ENCODE data around the gene TSPAN9.

Gene TSPAN9

DNA sequence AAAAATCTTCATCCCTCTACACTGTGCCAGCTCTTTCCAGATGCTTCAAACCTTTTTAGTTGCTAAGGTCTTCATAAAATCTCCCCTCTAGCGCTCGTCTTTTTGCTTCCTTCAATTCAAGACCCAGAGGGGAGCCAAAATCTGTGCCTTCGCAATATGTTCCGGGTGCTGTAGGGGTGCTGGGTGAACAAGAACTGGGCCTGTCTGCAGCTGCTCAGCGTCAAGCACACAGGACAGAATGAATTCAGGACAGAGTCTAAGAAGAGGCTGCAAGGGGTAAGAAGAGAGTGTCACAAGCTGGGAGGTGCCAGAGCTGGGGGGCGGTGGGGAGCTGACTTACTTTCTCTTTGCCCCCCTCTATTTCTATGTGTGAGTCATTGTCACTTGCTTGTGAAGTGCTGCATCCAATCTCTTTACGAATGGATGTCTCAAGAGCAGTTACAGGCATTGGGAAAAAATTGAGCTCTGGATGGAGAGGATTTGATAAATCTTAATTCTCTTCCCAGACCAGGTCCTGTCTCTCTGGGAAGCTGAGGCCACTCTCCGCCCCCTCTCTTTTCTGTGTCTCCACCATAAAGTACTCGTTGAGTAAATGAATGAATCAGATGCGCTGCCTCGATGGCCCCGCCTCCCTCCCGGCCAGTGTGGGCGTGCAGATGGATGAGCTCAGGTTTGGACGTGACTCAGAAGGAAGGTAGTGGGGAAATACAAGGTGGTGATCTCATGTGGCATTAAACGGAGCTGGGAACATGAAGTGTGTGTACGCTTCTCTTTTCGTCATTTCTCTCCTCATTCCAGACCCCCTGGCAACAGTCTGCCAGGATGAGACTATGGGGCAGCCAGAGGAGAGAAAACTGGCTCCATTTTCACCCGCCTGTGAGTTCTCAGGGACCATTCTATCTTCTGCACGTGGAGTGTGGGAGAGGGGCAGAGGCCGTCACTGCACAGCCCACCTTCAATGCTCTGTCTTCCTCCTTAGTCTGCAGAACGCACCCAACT, 91.3 kb downstream of the TSPAN9 start:
- DNase-seq = peak; percentile 59 to 72

DNA sequence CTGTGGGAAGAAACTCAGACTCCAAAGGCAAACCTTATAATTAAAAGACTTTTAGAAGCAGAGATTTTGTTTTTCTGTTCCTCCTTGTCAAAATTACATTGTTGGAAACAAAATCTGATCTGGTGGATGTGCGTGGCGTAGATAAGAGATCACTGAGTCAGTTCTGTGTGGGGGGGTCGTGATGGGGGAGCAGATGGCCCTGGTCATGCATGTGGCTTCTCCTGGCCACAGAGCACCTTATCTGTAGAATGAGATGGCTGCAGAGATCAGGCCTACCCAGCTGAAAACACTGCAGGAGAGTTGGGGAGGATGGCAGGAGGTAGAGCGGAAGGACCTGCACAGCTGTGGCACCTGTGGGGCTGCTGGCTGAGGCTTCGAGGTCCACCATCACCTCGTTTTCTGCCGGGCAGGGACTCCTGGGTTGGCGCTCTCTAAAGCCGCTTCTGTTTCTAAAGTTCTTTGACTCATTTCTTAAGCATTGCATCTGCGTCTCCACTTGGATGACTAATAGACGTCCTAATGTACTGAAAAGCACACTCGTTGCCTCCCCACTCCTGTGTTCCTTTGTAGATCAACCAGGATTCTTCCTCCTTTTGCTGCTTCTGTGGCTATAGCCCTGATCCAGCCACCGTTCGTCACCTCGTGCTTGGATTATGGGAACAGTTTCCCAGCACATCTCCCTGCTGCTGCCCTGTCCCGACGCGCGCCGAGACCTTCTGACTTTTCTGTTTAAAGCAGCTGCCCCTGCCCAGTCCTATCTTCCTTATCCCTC, 93.4 kb downstream of the TSPAN9 start:
- DNase-seq = no peak

DNA sequence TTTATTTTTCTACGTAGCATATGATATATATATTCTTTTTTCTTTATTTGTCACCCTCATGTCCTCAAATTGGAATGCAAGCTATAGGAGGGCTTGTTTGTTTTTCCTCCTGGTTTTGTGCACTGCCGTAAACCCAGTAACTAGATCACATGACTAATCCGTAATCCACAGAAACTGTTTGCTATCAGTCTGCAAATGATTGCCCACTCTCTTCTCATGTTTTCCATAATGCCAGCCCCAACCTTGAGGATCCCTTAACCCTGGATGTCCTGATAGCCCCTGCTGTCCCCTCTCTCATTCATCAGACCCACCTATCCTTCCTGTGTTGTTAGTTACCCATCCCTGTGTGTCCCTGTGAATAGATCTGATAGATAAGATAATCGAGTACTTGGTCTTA, 94.0 kb downstream of the TSPAN9 start:
- no peak for DNase-seq

DNA sequence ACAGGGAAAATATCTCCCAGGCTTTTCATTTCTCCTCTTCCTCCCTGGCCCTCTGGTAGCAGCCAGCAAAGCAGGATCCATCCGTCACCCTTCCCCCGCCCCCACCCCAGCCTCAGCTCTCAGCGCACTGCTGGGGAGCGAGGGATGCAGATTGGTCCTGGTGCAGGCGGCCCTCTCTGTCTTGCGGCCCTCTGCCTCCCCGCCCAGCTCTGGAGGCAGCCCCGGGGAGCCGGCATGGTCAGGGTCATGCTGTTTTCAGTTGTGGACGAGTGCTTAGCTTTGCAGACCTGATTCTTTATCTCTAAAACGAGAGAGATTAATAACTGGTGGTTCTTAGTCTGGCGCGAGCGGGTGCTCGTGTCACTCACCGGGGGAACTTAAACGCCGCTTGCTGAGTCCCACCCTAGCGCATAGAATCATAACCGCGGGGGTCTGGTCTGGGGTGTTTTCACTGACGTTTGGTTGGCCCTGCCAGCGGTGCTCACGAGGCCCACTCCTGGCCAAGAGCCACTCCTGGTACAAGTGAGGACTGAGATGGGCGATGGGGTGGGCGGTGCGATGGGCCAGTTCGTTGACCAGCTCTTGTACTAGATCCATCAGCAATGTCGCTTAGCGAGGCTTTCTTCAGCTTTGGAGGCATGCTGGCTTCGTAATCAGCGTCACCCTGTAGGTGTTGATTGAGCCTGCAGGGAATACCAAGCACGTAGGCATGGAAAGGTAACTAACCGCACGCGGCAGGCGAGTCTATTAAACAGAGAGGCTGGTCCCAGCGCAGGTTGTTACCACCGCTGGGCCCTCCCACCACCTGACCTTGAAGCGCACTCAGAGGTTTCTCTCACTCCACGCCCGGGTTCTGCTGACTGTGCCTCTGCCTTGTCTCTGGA, 95.2 kb downstream of the TSPAN9 start:
- no peak for DNase-seq

DNA sequence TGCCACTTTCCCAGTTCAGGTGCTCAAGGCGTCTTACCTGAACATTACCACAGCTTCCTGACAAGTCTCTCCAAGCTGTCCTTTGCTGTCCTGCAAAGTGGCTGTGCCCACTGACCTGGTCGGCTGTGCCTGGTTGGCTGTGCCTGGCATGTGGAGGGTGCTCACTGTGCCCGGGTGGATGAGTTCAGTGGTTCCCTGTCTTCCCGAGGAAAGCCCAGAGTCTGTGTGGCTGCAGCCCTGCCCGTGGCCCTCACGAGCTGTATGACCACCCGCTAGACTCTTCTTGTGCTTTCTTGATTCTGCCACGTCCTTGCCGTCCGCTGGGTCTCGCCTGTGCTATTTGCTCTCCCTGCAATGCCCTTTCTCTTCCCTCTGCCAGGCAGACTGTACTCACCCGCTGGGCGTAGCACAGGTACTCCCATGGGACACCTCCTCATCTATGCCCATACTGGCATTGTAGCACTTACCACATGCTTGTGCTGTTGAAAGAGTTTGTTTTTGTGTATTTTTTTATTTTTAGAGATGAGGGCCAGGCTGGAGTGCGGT, 95.9 kb downstream of the TSPAN9 start:
- DNase-seq = no peak

DNA sequence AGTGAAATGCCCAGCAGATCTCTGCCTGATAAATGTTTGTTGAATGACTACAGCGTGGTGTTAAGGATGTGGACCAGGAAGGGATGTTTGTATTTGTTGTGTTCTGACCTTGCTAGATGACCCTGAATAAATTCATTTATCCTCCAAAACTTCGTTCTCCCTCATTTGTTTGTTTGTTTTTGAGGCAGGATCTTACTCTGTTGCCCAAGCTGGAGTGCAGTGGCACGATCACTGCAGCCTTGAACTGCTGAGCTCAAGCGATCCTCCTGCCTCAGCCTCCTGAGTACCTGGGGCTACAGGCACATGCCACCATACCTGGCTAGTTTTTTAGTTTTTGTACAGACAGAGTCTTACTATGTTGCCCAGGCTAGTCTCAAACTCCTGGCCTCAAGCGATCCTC, 96.7 kb downstream of the TSPAN9 start:
- no peak for DNase-seq

DNA sequence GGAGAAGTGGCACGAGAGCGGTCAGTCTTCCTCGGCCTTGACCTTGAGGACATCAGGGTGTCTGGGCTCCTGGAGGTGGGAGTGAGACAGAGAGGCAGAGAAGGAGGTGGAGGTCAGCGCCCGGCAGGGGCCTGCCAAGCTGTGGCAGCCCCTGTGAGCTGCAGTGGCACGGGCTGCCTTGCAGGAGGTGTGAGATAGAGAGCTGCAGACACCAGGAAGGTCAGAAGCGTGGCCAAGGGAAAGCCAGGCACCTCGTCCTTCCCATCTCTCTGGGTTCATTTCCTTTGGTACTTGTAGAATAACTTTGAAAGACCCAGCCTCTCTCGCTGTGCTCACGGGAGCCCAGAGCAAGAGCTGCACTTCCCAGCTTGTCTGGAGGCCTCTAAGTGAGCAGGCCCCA, 98.1 kb downstream of the TSPAN9 start:
- no peak for DNase-seq

DNA sequence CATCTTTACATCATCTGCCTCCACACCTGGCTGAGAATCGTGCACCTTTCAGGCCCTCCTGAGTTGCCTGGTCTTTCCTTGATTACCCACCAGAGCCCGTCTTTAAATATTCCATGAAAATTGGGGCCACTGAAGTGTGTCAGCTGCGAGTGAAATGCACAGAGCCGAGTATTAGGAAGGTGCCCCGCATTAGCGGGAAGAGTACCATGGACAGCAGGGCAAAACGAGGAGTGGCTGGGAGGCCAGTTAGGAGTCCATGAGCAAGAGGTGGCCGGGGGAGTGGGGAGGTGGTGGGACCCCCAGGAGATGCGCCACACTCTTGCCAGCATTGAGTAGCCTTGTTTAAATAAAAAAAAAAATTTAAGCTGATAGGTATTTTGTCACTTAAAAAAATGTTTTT, 99.6 kb downstream of the TSPAN9 start:
- DNase-seq = no peak

DNA sequence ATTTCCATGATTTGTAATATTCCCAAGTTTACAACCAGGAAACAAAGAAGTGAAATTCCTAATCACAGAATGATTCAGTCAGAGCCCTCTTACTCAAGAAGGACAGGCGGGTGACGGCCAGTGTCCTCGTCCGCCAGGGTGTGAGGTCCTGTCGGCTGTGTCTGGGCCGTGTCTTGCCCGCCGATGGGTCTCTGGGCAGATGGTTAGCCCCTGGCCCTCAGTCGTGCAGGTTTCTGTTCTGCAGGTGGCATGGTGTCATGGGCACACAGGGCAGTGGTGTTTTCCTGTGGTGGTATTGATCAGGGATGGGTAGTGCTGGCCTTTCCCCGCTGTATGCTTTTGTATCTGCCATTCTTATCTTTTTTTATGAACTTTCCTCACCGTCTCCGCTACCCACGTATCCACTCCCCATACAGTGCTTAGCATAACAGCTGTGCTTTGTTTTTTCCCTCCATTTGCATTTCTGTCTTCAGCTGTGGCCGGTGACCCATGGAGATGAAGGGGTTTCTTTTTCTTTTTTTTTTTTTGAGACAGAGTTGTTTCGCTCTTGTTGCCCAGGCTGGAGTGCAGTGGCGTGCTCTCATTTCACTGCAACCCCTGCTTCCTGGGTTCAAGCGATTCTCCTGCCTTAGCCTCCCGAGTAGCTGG, 100.7 kb downstream of the TSPAN9 start:
- no peak for DNase-seq

DNA sequence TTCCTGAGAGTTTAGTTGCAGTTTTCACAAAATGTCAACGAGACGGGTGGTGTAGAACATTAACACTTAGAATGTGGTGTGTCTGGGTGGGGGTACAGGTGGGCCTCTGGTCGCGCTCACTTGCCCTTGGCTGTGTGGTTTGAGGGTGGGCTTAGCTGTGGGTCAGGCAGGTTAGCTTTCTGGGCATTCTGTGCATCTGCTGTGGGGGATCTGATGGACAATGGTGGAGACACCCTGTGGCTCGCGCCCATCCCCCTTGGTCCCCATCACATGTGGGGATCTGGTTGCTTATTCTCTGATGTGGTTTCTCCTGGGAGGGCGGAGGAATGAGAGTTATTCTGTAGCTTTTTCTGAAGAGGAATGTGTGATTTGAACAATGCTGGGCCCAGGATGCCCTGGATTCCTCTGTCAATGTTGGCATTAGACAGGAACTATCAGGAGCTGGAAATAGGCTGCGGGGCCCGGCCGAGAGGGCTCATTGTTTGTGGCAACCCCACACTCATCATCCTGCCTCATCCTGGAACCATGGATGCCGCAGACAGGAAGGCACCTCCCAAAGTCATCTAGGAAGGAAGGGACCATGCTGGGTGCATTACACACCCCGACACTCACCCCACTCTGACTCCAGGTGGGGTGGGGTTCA, 101.6 kb downstream of the TSPAN9 start:
- DNase-seq = no peak

DNA sequence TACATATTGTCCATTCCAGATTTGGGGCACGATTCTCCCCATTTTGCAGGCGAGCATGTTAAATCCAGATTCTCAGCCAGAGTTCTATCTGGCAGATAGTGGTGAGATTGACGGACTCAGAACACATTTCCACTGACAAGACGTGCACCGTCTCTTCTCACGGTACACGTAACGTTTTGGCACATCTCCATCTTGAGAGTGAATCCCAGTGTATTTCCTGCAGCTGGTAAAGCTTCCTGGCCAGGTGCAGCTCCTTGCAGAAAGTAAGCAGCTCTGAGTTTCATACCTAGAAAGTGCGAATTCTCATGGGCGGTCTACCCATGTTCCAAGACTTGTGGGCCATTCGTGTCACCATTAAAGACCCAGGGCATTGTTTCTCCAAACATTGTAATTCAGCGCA, 102.6 kb downstream of the TSPAN9 start:
- DNase-seq = no peak

DNA sequence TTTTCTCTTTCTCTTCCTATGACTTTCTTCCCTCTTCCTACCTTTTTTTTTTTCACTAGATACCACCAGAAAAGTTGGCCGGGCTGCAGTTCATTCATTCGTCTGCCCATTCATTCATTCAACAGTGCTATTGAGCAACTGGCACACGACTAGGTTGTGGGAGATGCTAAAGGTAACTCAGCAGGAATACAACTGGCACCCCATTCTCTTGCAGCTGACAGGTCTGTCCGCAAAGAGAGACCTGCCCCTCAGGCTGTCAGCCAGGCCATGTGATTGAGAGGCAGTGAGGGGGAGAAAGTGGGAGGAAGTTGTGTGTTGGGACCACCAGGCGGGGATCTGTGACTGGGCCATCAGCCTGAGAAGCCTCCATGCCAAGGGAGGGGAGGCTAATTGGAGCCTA, 105.2 kb downstream of the TSPAN9 start:
- DNase-seq = no peak

DNA sequence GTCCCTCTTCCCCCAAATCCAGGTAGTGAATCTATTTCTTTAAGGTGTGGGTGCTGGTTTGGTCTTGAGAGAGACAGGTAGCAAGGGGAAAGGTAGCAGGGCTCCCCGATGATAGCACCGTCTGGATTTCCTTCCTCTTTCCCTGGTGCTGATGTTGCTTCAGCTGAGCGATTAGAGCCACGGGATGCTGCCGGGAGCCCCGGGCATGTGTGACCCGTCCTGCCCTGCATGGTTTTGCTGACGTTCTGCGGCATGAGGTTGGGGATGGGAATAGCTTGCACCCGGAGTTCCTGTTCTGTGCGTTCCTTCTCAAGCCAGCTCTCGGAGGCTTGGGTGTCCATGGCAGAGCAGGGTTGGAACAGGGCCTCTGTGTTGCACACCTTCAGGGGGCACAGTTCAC, 107.3 kb downstream of the TSPAN9 start:
- DNase-seq = no peak

DNA sequence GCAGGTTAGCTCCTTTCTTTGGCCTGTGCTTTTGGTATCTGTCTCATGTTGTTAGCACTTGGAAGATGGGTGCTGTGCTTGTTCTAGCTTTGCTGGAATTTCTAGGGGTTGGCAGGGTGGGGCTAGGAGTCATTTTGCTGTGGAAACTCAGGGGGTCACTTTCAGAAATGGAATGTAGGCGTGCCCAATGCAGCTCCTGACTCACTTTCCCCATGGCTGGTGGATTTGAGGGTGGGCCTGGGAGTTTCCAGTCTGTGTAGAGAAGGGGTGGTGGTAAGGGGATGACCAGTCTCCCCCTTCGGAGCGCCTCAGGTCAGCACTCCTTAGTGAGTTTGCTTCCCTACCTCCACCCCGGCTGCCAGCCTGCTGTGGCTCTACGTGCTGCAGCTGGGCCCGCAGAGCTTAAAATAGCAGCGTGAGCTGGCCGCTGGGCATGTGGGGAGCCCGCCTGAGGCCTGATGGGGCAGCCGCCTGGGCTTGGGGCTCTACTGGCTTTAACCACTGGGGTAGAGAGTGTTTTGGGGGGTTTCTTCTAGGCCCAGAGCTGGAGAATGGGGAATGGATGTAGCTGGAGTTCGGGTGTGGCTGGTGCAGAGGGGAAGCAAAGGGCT, 108.2 kb downstream of the TSPAN9 start:
- no peak for DNase-seq

DNA sequence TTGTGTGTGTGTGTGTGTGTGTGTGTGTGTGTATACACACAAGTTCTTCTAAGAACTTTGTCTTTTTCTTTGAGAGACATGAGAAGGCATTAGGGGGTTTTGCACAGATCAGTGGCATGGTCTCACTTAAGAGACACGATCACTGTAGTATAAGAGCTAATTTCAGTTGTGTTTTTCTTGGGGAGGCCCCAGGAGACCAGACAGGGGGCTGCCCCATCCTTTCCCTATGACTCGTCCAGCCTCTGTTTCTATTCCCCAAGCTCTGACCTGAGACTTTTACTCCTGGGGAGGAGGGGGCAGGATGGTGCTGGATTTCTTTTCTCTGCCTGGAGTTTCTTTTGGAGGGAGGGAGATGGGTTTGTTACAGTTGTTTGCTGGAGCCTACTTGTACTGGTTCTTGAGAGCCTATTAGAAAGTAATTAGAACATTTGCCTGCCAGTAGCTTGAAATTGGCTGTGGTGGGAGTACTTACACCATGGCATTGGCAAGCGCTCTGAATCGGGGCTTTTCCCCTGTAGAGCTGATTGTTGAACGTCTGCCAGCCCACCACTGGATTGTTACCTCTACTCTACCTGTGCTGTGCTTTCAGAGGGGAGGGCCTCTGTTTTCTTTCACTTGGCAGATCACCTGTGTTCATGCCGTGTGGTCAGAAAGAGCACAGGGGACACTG, 109.5 kb downstream of the TSPAN9 start:
- DNase-seq = no peak

DNA sequence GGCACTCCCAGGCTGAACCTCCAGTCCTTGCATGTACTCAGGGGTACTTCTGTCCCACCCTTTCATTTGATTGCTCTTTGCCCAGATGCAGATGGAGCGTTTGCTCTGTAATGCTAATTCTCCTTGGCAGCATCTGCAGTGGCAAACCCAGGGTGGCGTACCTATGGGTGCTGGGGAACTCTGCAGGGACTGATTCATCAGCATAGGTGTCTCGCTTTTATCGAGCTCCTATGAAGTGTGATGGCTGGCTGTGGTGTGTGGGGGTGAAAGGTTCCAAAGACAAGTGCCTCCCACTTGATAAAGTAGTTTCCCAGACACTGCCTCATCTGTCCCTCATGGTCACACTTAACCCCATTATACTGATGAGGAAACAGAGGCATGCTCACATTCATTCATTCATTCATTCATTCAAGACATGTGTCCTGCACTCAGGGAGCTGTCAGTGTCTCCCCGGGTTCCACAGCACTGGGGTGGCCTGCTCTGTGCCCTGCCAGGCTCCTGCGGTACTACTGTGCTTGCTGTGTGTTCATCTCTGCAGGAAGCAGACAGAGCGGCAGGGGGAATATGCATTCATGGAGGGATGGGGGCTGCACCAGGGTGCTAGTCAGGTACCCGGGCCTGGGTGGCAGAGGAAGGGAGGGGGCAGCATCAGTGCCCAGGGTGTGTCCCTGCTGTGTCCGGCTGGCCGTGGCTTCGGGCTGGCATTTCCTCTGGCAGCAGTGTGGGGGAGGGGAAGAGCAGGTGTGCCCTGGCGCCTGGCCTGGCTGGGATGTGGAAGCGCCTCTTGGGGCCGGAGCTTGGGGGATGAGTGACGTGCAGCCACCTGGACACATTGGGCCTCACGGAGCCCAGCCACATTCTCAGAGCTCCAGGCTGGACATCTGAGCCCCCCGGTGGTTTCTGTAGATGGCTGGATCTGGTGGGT, 110.9 kb downstream of the TSPAN9 start:
- DNase-seq = no peak

DNA sequence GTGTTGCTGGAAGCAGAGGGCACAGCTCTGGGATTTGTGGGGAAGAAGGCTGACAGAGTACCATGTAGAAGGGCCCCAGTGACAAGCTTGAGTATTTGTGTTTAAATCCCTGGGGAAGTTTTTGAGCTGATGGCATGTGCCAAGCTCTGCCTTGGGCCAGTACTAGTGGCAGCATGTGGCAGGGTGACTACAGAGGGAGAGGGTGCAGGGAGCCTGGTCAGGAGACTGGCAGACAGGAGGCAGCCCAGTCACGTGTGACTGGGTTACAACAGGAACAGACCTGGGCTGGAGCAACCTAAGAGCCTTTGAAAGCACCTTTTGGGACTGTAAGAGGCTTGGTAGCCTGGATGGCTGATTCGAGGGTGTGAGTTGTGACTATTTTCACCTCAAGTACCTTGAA, 112.1 kb downstream of the TSPAN9 start:
- no peak for DNase-seq

DNA sequence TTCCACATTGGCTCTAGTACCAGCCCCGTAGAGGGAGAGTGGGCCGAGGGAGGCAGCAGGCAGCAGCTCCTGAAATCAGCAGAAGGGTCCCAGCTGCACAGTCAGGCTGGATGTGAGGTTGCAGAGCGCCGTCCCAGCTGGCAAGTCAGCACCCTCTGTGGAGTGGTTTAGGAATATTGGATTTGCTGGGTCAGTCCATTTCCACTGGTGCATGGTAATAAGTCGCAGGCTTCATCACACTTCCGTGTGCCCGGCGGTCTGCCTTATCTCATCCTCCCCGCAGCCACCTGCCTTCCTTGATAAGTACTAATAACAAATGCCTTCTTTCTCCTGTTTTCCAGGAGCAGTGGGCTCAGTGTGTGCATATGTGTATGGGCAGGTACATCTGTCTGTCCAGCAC, 112.9 kb downstream of the TSPAN9 start:
- no peak for DNase-seq

DNA sequence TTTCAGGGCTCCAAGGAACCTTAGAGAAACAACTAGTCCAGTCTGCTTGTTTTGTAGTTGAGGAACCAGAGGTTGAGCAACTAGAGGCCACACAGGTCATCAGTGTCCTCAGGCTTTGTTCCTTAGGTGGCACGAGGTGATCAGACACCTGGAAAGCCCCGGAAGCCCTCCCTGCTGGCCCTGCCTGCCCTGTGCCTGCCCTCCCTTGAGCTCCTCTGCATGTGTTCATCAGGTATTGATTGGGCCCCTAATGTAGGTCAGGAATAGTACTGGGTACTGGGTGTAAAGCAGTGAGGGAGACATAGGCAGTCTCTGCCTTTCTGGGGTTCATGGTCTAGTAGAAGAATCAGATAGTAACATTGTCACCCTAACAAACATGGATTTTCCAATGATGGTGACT, 114.3 kb downstream of the TSPAN9 start:
- DNase-seq = no peak

DNA sequence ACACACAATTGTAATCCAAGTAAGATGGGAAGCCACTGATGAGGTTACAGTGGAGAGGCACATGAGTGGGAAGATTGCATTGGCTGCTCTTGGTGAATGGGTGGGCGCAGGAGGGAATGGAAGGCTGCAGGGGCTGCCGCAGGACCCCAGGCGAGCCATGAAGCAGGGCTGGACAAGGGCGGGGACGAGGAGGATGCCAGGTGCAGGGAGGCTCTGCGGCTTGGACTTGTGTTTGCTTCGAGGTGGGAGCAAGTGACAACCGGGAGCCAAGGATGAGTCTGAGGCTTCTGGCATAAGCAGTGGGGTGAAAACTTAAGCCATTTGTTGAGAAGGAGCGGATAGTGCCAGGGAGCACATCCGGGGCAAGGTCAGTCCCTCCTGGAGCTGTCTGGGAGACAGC, 115.0 kb downstream of the TSPAN9 start:
- DNase-seq = no peak
